GM19372 (cell line): ENCODE results near the gene CYP24A1.

Source experiments
- ATAC-seq: cut with Tn5 transposase; IDR thresholded peaks from one replicate; pipeline ENCODE4 v1.9.1; 2021; ENCODE audit warnings: mild to moderate bottlenecking, low read depth, moderate library complexity; ENCODE audit not compliant: unreplicated experiment

CYP24A1 gene

DNA sequence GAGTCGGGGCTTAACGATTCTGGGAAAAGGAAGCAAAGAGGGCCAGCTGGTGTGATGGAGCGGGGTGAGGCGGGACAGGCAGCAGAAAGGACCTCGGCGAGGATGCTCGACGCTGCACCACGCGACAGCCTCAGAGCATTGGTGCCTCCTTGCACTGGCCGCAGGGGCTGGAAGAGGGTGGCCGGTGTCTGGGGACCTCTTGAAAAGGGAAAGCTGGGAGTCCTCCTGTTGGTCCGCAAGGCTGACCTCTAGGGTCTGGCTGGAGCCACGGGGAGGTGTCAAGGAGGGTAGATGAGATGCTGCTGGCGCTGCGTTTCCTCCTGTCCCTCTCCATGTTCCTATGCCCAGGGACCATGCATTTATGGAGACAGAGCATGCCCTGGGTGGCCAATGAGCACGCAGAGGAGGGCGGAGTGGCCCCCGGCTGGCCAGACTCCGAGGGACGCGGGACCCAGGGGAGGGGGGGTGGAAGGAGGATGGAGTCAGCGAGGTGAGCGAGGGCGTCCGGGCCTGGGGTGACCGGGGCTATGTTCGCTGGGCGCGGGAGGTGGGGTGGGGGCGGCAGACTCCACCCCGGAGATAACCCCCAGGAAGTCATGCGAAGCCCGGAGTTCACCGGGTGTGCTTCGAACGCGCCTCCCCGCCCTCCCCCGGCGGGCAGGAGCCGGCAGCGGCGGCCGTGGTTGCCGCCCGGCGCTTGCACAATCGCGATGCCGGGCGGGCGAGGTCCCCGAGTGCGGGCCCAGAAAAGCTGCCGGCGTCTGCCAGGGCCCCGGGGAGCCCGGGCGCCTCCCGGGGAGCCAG is at the start of gene CYP24A1:
Gene CYP24A1 (minus strand): TSS at position 334 of the 804 bp plus-strand sequence. CDS start 407 bp downstream, outside the sequence.
- no peak for ATAC-seq

DNA sequence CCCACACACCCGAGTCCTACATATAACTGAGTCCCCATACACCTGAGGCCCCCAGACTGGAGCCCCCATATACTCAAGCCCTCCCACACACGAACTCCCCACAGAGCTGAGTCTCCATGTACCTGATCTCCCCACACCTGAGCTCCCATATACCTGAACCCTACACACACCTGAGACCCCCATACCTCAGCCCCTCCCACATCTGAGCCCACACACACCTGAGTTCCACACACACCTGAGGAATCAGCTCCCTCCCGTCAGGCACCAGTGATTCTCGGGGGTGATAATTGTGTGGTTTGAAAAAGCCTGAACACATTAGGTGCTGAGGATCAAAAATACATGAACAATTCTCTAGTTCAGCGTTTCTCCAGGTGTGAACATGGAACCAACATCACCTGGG is 49.5 kb upstream of the CYP24A1 start:
- no peak for ATAC-seq

DNA sequence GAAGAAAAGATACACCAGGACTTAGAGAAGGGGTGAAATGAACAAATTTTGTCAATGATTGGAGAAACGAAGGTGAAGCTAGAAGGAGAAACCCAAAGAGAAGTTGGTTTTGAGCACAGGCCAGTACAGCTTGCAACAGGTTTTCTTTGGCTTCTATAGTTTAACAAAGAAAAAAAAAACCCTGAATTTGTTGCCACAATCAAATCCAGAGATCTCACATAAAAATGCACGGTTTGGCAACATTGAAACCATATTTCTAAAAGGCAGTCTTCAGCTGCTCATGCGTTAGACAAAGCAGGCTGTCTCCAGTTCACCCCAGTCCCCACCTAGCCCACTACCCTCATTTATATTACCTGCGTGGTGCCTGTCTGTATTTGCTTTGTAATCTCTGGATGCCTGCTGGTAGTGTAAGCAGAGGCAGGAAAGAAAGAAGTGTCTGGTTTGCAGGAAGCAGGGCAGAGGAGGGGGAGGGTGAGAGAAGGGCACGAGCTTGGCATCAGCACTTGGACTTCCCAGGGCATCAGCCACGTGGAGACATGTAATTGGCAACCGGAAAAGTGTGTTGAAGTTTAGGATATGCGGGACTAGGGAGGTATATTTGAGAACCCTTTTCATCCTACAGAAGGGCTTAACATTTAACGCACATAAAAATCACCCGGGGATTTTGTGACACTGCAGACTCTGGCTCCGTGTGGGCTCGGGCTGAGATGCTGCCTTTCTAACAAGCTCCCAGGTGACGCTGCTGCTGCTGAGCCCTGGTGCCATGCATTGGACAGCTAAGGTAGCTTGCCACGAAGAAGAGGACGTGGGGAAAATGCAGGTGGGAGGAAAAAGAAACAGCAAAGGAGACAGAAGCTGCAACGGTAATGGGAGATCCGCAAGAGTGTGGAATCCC is 48.5 kb upstream of the CYP24A1 start:
- ATAC-seq: no peak

DNA sequence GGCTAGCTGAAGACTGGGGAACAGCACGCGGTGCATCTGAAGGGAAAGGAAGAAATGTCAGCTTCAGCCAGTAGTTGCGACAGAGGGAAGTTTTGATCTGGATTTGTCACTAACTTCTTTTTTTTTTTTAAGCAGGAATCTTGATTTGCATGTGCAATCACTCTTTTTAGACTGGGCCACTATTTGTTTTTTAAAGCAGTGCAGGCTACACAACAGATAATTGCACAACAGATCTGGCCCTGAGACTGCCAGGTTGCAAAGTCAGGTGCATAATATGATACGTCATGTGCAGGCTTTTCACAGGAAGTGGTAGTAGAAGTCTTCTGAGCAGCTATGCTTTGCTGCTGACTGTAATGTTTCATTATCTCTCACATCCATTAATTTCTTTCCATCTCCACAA is 47.6 kb upstream of the CYP24A1 start:
- ATAC-seq: no peak

DNA sequence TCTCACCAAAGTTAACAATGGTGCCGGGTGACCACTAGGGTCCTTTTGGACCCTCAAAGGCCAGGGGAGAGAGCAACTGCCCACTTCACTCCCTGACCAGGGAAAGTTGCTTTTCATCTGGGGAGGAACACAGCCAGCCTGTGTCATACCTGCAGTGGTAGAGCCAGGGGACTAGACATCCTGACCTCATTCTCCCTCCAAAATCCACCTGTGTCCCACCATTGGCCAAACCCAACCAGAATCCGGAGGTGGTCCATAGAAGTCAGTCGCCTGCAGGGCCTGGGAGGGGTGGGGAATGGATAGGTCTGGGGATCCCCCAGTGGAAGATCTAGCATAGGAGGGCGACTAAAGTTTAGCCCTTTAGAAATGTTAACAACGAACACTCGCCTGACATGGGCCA is 46.9 kb upstream of the CYP24A1 start:
- ATAC-seq: no peak

DNA sequence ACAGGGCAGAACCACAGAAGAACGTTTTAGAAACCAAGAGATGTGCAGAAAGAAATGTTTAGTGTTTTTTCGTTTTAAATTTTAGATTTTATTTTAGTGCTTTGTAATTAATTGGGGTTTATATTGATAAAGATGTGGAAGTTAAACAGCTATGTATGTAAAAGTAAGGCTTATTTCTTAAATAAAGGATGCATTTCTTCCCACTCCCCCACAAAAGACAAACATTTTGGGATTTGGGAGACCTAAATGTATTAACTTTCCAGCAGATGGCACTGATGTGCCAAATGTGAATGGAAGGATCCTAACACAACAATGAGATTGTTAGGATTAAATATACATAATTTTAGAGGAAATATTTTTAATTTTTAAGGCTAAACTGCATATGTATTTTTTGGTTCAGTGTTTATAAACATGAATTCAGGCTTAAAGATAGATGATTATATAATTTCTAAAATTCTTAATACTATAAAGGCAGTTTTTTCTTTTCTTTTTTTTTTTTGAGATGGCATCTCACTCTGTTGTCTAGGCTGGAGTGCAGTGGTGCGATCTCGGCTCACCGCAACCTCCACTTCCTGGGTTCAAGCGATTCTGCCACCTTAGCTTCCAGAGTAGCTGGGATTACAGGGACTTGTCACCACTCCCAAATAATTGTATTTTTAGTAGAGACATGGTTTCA is 46.1 kb upstream of the CYP24A1 start:
- no peak for ATAC-seq

DNA sequence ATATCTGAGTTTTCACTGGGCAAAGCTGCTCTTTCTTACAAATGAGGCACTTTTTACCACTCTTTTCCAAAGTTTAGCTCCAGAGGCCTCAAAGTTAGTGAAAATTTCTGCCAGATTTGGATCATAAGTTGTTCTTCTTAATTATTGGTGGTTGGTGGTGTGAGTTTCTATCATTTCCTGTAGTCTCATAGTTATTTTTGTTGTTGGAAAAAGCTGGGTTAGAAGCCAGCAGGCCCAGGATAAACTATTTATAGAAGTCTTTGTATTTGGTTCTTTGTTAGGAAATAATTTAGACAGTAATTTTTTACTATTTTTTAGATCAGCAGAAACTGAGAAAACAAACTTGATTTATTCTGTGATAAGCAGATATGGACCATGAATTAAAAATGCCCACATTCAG is 44.7 kb upstream of the CYP24A1 start:
- ATAC-seq: no peak

DNA sequence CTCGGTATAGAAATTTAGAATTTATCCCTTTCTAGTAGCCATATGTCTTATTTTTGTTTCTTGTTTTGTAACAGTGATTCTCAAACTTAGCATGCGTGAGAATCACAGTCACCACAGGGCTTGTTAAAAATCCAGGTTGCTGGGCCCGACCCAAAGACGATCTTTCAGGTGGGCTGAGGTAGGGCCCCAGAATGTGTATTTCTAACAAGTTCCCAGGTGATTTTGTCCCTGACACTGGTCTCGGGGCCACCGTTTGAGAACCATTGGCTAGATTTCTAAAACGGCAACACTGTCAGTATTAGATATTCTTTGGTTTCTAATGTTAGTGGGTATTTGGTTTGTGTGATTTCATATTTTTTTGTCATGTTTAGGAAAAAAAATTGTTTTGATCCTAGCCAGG is 44.0 kb upstream of the CYP24A1 start:
- no peak for ATAC-seq

DNA sequence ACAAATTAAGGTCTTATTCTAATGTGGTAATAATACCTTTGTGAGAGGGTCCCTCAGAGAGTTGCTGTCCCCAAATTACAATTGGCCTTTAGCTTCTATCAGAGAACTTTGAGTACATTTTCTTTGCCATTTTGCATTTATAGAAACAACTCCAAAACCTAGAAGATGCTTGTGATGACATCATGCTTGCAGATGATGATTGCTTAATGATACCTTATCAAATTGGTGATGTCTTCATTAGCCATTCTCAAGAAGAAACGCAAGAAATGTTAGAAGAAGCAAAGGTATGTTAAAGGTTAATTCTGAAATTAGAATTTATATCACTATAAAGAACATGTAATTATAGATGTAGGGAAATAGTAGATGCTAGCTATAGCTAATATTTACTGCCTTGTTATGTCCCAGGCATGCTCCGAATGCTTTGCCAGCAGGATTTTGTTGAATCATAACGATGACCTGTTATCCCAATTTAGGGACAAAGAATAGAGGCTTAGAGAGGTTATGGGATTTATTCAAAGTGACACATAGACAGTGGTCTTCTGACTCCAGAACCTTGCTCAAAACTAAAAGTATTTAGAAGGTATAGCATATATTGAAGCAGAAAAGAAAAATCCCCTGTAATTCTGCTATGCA is 41.5 kb upstream of the CYP24A1 start:
- no peak for ATAC-seq

DNA sequence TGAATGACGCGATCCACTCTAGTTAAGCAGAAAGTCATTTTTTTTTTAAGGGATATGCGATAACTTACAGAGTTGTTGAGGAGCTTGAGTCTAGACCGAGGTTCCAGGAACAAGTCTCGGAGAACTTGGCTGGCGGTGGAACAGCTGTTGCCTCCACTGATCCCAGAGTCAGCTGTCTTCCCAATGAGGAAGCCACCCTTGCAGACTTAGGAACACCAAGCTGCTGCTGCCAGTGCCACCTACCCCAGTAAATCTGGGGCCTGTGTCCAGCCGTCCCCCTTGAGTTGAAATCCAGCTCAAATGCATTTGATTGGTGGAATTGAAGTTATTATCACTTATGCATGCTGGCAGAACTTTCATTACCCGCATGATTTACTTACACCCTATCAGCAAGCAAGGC is 40.8 kb upstream of the CYP24A1 start:
- ATAC-seq: no peak

DNA sequence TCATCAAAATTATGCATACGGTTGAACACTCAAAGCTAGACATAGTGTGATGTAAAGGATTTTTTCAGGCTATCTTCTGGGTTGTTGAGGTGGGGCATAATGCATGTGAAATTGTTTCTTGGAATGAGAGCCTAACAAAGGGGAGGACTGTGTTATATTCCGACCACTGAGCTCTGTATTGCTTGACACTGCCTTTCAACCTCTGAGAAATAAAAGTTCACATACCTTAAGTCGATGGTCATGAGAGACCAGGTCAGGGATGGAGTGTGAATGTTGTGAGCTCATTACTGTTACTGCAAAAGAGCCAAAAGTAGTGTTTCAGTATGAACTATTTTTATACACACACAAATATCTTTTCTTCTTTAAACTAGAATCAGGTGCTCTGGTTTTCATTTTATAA is 39.1 kb upstream of the CYP24A1 start:
- ATAC-seq: no peak

DNA sequence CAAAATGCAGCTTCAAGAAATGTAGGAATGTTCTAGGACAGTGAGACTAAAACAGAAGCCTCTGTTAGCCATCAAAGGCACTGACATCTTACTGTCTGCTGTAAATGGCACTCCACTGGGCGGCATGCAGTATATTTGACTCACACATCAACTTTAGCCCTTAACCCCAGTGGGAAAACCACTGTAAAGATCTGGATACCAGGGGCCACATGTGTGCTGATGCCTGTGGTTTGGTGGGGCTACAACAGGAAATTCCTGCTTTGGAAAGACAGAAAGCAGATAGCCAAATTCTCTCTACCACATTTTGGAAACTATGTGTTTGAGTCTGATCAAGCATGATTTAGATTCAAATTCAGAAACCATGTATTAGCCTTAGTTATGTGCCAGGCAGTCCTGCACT is 38.4 kb upstream of the CYP24A1 start:
- no peak for ATAC-seq

DNA sequence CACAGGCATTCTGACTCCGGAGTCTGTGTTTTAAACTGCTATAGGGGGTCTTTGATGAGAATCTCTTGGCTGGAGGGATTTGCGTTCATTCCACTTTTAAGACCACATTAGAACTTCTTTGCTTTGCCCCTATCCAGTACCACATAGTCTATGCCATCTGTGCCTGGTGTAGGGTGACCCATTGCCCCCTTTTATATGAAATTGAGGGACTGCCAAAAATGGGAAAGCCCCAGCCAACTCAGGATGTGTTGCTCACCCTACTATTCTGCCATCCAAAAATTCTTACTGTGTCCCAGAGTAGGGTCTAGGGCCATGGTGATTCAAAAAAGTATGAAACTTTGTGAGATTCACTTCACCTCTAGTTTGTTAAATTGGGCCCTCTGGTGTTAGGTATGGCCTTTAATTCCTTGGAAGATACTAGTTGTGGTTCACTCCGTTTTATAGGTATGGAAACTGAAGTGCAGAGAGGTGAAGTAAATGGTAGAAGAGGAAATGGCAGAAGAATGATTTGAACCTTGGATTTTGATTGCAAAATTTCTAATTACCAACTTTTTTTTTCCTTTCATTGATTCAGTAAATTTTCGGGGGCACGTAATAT is 35.5 kb upstream of the CYP24A1 start:
- ATAC-seq: no peak

DNA sequence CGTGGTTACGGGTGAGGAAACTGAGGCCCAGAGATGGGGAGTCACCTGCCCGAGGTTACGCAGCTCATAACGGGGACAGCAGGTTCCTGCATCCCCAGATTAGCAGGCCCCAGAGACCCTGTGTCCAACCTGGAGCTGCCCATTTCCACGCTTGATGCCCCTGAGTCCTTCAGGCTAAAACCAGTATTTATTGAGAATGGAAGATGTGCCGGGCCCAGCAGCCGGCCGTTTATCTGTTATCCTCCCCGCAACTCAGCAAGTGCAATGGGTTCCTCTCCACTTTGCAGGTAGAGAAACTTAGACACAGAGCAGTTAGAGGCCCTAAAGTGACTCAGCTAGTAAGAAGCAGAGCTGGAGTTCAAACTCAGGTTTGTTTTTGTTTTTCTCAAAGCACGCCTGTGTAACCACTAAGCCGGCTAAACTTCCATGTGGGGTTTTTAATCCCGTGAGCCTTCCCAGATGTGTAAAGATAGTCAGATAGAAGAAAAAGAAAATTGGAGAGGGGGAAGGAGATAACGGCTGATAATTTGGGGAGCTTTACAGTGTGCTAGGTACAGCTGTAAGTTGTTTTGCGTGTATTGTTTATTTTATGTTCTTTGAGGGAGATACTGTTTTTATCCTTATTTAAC is 34.9 kb upstream of the CYP24A1 start:
- no peak for ATAC-seq

DNA sequence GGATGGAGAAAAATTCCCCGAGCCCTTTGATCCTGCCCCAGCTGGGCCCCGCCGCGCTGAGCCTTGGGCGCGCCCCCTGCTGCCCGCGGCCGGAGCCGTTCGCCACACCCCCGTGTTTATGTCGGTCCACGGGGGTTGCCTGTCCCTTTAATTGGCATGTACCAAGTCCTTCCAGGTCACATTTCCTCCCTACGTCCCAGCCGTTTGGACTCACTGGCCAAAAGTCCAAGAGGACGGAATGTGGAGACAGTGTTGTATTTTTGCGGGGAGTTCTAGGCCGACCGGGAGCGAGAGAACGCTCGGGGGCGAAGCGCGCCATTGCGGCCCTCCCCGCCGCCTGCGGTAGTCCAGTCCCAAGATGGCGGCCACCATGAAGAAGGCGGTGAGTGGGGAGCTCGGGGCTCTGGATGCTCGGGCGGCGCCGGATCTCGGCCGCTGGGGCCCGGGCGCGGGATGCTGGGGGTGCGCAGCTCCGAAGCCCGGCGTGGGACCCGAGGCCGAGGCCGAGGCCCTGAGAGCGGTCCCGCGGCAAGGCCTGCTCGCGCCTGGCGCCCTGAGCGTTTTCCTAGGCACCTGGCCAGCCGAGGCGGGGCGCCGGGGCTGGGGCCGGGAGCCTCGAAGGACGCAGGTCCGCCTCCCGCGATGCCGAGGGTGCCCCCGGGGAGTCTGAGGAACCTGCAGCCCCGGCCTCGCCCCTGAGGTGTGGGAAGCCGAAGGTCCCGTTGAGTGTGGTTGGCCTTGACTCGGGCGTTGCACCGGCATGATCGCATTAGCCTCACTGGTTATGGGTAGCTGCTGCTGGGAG is 34.2 kb upstream of the CYP24A1 start, which contains the start of gene PFDN4:
Gene PFDN4 (plus strand): TSS at position 345 of the 805 bp plus-strand sequence. CDS start 14 bp downstream, at position 359.
- peak; percentile 93 for ATAC-seq

DNA sequence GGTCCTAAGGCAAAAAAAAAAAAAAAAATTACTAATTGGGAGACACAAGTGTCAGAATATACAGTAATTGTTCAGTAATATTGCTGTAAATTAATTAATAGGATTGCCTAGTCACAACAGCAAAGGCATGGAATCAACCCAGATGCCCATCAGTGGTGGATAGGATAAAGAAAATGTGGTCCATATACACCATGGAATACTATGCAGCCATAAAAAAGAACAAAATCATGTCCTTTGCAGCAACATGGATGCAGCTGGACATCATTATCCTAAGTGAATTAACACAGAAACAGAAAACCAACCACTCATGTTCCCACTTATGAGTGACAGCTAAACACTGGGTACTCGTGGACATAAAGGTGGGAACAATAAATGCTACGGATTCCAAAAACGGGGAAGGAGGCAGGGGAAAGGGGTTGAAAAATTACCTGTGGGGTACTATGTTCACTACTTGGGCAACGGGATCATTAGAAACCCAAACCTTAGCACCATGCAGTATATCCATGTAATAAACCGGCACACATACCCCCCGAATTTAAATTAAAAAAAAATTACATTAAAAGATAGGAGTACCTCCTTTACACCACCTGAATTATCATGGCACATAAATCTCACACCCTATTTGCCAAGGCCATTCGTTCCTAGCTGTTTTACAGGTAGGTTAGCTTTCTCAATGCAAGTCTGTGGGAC is 33.4 kb upstream of the CYP24A1 start:
- ATAC-seq: no peak

DNA sequence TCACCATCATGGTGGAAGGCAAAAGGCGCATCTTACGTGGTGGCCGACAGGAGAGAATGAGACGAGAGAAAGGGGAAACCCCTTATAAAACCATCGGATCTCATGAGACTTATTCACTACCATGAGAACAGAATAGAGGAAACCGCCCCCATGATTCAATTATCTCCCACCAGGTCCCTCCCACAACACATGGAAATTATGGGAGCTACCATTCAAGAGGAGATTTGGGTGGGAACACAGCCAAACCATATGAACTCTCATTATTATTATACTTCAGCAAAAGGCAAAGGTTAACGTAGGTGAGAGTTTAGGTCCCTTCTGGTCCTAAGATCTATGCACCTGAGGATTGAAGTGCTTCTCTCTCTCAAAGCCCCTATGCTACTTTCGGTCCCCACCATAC is 31.7 kb upstream of the CYP24A1 start:
- no peak for ATAC-seq

DNA sequence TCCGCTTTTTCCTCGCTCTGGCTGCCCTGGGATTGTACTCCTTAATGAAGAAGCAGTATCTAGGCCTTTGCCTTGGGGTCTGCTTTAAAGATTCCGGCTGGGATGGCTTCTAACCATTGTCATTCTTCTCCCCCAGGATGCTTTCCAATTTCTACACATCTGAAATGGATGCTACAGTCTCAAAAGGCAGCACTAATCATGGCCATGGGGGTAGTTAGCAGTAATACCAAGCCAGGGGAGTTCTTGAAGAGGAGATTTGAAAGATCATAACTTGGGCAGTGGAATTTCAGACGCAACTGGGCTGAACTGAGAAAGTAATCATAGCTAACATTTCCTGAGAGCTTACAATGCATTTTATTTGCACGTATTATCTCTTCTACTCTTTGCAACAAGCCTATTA is 30.7 kb upstream of the CYP24A1 start:
- ATAC-seq: no peak
